ENCODE results near the gene MEDAG. TPM values are rescaled to one million over a fixed set of nuclear protein-coding genes. Genes with fewer than 3 reads are reported as not detected.

The MEDAG gene
- total RNA-seq, 1 donor from 2014 or later: 7.2 TPM

DNA sequence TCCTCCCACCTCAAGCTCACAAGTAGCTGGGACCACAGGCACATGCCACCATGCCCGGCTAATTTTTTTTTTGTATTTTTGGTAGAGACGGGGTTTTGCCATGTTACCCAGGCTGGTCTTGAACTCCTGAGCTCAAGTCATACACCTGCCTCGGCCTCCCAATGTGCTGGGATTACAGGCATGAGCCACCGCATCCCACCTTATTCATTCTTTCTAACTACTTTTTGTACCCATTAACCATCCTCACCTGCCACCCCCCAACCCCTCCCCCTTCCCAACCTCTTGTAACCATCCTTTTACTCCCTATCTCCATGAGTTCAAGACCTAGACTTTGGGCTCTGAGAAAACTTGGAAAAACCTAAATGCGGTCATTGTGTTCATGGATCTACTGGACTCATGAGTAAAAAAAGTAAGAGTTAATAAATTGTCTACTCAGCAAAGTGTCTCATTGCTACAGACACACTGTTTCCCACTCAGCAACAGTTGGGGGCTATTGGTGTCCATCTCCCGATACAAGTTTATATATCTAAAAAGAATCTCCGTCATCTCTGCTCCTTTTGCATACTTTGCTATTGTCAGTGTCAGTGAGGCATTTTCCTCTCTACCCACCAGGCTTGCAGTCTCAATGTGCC, 44.1 kb upstream of the MEDAG start:
- no peaks in the 10 kb centered on the region for H3K36me3 ChIP-seq
- DNase-seq (no peak), ATAC-seq (no peak)
- H3K4me1 ChIP-seq: peaks cover 20% of the 10 kb centered on the region
- H3K9me3 ChIP-seq: no peaks in the 10 kb centered on the region
- intact Hi-C loops (cut with DNase I): no loop called here
- no peaks in the 10 kb centered on the region for H3K27me3 ChIP-seq (ENCODE audit: low read depth)
- no peak overlapping the region for H3K4me3 ChIP-seq
- TF ChIP-seq CTCF (IDR thresholded peaks at IDR 0.05): no peak
- H3K27ac ChIP-seq: no peak overlapping the region

GRCh38 chr13:30862707-30863106, 43.4 kb upstream of the MEDAG start:
- H3K27me3 ChIP-seq (ENCODE audit: low read depth): no peaks in the 10 kb centered on the region
- peak in 1 of 2 donors; percentile 21 for ATAC-seq
- no peaks in the 10 kb centered on the region for H3K9me3 ChIP-seq
- no peaks in the 10 kb centered on the region for H3K36me3 ChIP-seq
- no peak for TF ChIP-seq CTCF (IDR thresholded peaks at IDR 0.05)
- peaks cover 20% of the 10 kb centered on the region for H3K4me1 ChIP-seq
- DNase-seq: peak; percentile 56
- intact Hi-C loops (cut with DNase I): no loop called here
- H3K27ac ChIP-seq: no peak overlapping the region
- no peak overlapping the region for H3K4me3 ChIP-seq

GRCh38 chr13:30863231-30863630, 42.8 kb upstream of the MEDAG start:
- H3K9me3 ChIP-seq: no peaks in the 10 kb centered on the region
- H3K4me3 ChIP-seq: no peak overlapping the region
- no peak for DNase-seq
- no peaks in the 10 kb centered on the region for H3K36me3 ChIP-seq
- no peak for TF ChIP-seq CTCF (IDR thresholded peaks at IDR 0.05)
- peaks cover 20% of the 10 kb centered on the region for H3K4me1 ChIP-seq
- no peaks in the 10 kb centered on the region for H3K27me3 ChIP-seq (ENCODE audit: low read depth)
- ATAC-seq: no peak
- intact Hi-C loops (cut with DNase I): no loop called here
- no peak overlapping the region for H3K27ac ChIP-seq

- DNase-seq (no peak), ATAC-seq (no peak)
- intact Hi-C loops (cut with DNase I): no loop called here
- H3K36me3 ChIP-seq: no peaks in the 10 kb centered on the region
- H3K9me3 ChIP-seq: no peaks in the 10 kb centered on the region
- H3K4me3 ChIP-seq: no peak overlapping the region
- TF ChIP-seq CTCF (IDR thresholded peaks at IDR 0.05): no peak
- H3K4me1 ChIP-seq: peaks cover 20% of the 10 kb centered on the region
- H3K27me3 ChIP-seq (ENCODE audit: low read depth): no peaks in the 10 kb centered on the region
- no peak overlapping the region for H3K27ac ChIP-seq
These were observed 42.3 kb upstream of the MEDAG start for GRCh38 chr13:30863796-30864195.

GRCh38 chr13:30864433-30865122, 41.5 kb upstream of the MEDAG start:
- no peak for ATAC-seq
- no peak for TF ChIP-seq CTCF (IDR thresholded peaks at IDR 0.05)

More at GRCh38 chr13:30864433-30865122, 41.5 kb upstream of the MEDAG start:
- no peaks in the 10 kb centered on the region for H3K36me3 ChIP-seq
- no peak overlapping the region for H3K4me3 ChIP-seq
- H3K27me3 ChIP-seq (ENCODE audit: low read depth): no peaks in the 10 kb centered on the region
- DNase-seq: no peak
- no peaks in the 10 kb centered on the region for H3K9me3 ChIP-seq
- H3K4me1 ChIP-seq: peaks cover 23% of the 10 kb centered on the region
- peak overlapping the region; percentile 62 for H3K27ac ChIP-seq
- intact Hi-C loops (cut with DNase I): no loop called here
